Neural cell (in vitro differentiated cells): ENCODE results near the gene MRPS21.

ENCODE experiments used
- CTCF ChIP-seq: fragments of 450-650 bp; IDR thresholded peaks from 2 replicates; pipeline ENCODE4 v1.5.1; 2014; ENCODE audit warnings: antibody characterized with exemption, mild to moderate bottlenecking, moderate library complexity; ENCODE audit not compliant: poor library complexity, severe bottlenecking
- EZH2 ChIP-seq: fragments of 200-600, 300-800 bp; shearing (Covaris generic), sonication (generic); IDR thresholded peaks from 2 replicates; pipeline ENCODE4 v1.6.1; 2014; ENCODE audit warnings: antibody characterized with exemption, low read length, borderline replicate concordance, mild to moderate bottlenecking; ENCODE audit not compliant: insufficient read depth, poor library complexity, severe bottlenecking
- POLR2AphosphoS5 ChIP-seq: IDR thresholded peaks from 2 replicates; pipeline ENCODE4 v1.6.1; 2012
- SMC3 ChIP-seq: fragments of 450-650 bp; conservative IDR thresholded peaks from 2 replicates; pipeline ENCODE4 v1.6.1; 2014; ENCODE audit warnings: antibody characterized with exemption, mild to moderate bottlenecking, moderate library complexity; ENCODE audit not compliant: poor library complexity
- TAF1 ChIP-seq: IDR thresholded peaks from 2 replicates; pipeline ENCODE4 v1.6.1; 2012; ENCODE audit warnings: low read depth

GRCh38 chr1:150269451-150269850 lies 24.2 kb upstream of the MRPS21 start:
- no peak for TF ChIP-seq TAF1
- no peak for TF ChIP-seq CTCF
- no peak for TF ChIP-seq SMC3
- TF ChIP-seq EZH2, result no peak
- no peak for TF ChIP-seq POLR2AphosphoS5
